Skeletal muscle tissue (tissue), 4 donors: ENCODE data around the gene ASCL5. TPM values are rescaled to one million over a fixed set of nuclear protein-coding genes. Genes with fewer than 3 reads are reported as not detected.
A peak's percentile ranks its signal among the peaks of the same experiment; 100 is the strongest.

Experiments used
- H3K27ac ChIP-seq: one replicate; pipeline ENCODE4 v1.7.0; 2013; ENCODE audit warnings: mild to moderate bottlenecking, low read depth, low read length, inconsistent platforms
- H3K27me3 ChIP-seq, 3 donors: one replicate each; pipeline ENCODE4 v1.7.0; 2013; ENCODE audit warnings: low read length in 3 of 3; ENCODE audit not compliant: control insufficient read depth in 3 of 3, insufficient read depth in 3 of 3
- H3K36me3 ChIP-seq, 3 donors: one replicate each; pipeline ENCODE4 v1.7.0; 2013; ENCODE audit warnings: low read length in 3 of 3; ENCODE audit not compliant: control insufficient read depth in 3 of 3, insufficient read depth in 3 of 3
- H3K4me1 ChIP-seq, 3 donors: one replicate each; pipeline ENCODE4 v1.7.0; 2013; ENCODE audit warnings: low read length in 3 of 3, mild to moderate bottlenecking in 3 of 3; ENCODE audit not compliant: control insufficient read depth in 3 of 3, insufficient read depth in 3 of 3
- H3K4me3 ChIP-seq, 3 donors: one replicate each; pipeline ENCODE4 v1.7.0; 2013; ENCODE audit warnings: low read length in 3 of 3
- H3K9ac ChIP-seq, 3 donors: one replicate each; pipeline ENCODE4 v1.7.0; 2013; ENCODE audit warnings: low read length in 3 of 3, mild to moderate bottlenecking in 3 of 3, moderate library complexity in 2 of 3, low read depth in 1 of 3
- H3K9me3 ChIP-seq, 3 donors: one replicate each; pipeline ENCODE4 v1.7.0; 2013; ENCODE audit warnings: low read length in 3 of 3; ENCODE audit not compliant: control insufficient read depth in 3 of 3
- total RNA-seq: library from RNA; depleted of rRNA; stranded (reverse); fragments of >200 nt; gene quantifications from one replicate; pipeline ENCODE4 v1.2.3, GENCODE V29; 2014
- donor health status: Osteomylitis.

Gene ASCL5
- total RNA-seq, result not detected

- no peaks in the 10 kb centered on the region for H3K9me3 ChIP-seq
- peaks cover 0 to 6% (median 0%) of the 10 kb centered on the region in 3 donors for H3K27me3 ChIP-seq
- H3K9ac ChIP-seq, result peak within 1 kb of the TSS in 2 of 3 donors; percentile 64
- H3K4me3 ChIP-seq, result no peak within 1 kb of the TSS
- H3K36me3 ChIP-seq, result no peaks in the 10 kb centered on the region
- peaks cover 12 to 37% (median 31%) of the 10 kb centered on the region in 3 donors for H3K4me1 ChIP-seq
- no peak within 1 kb of the TSS for H3K27ac ChIP-seq
These were observed at the start of gene ASCL5 for GRCh38 chr1:201126832-201127754. Gene ASCL5 (minus strand): TSS chr1:201127184. CDS start chr1:201115372, 11,812 bp downstream.

GRCh38 chr1:201175820-201176500 is 49.0 kb upstream of the ASCL5 start:
- Histone ChIP-seq H3K36me3 (no peaks in the 10 kb centered on the region), H3K9ac (no peak overlapping the region), H3K27me3 (no peaks in the 10 kb centered on the region), H3K4me3 (no peak overlapping the region), H3K4me1 (peaks cover 43 to 47% (median 46%) of the 10 kb centered on the region in 3 donors), H3K9me3 (no peaks in the 10 kb centered on the region), H3K27ac (no peak overlapping the region)

GRCh38 chr1:201173736-201174135 is 46.8 kb upstream of the ASCL5 start:
- Histone ChIP-seq H3K36me3 (no peaks in the 10 kb centered on the region), H3K4me1 (peaks cover 53 to 57% (median 56%) of the 10 kb centered on the region in 3 donors), H3K9ac (no peak overlapping the region), H3K27ac (no peak overlapping the region), H3K27me3 (no peaks in the 10 kb centered on the region), H3K9me3 (no peaks in the 10 kb centered on the region), H3K4me3 (no peak overlapping the region)

GRCh38 chr1:201172999-201173610 is 46.1 kb upstream of the ASCL5 start:
- Histone ChIP-seq H3K4me1 (peaks cover 53 to 57% (median 56%) of the 10 kb centered on the region in 3 donors), H3K27me3 (no peaks in the 10 kb centered on the region), H3K9me3 (no peaks in the 10 kb centered on the region), H3K27ac (peak overlapping the region; percentile 98), H3K4me3 (no peak overlapping the region), H3K9ac (peak overlapping the region in 2 of 3 donors; percentile 54 to 88), H3K36me3 (no peaks in the 10 kb centered on the region)

- no peaks in the 10 kb centered on the region for H3K9me3 ChIP-seq
- no peaks in the 10 kb centered on the region for H3K36me3 ChIP-seq
- peak overlapping the region in 1 of 3 donors; percentile 18 for H3K4me3 ChIP-seq
- H3K9ac ChIP-seq, result peak overlapping the region; percentile 34 to 88 (median 85)
- peaks cover 47 to 51% (median 51%) of the 10 kb centered on the region in 3 donors for H3K4me1 ChIP-seq
- H3K27ac ChIP-seq, result peak overlapping the region; percentile 98
- H3K27me3 ChIP-seq, result no peaks in the 10 kb centered on the region
These were observed 45.3 kb upstream of the ASCL5 start for GRCh38 chr1:201172326-201172725.

GRCh38 chr1:201171063-201172036 is 44.4 kb upstream of the ASCL5 start:
- H3K36me3 ChIP-seq, result no peaks in the 10 kb centered on the region
- no peaks in the 10 kb centered on the region for H3K27me3 ChIP-seq

GRCh38 chr1:201170533-201171062 is 43.6 kb upstream of the ASCL5 start:
- no peaks in the 10 kb centered on the region for H3K27me3 ChIP-seq
- H3K36me3 ChIP-seq, result no peaks in the 10 kb centered on the region
- H3K4me1 ChIP-seq, result peaks cover 32 to 38% (median 34%) of the 10 kb centered on the region in 3 donors
- H3K27ac ChIP-seq, result peak overlapping the region; percentile 98
- no peaks in the 10 kb centered on the region for H3K9me3 ChIP-seq
- peak overlapping the region; percentile 85 to 89 (median 88) for H3K9ac ChIP-seq
- peak overlapping the region; percentile 71 to 74 (median 74) for H3K4me3 ChIP-seq

More at GRCh38 chr1:201171063-201172036, 44.4 kb upstream of the ASCL5 start:
- H3K9ac ChIP-seq, result peak overlapping the region; percentile 85 to 89 (median 88)
- H3K4me3 ChIP-seq, result peak overlapping the region; percentile 71 to 74 (median 74)
- H3K4me1 ChIP-seq, result peaks cover 37 to 41% (median 41%) of the 10 kb centered on the region in 3 donors
- H3K9me3 ChIP-seq, result no peaks in the 10 kb centered on the region
- peak overlapping the region; percentile 98 for H3K27ac ChIP-seq

GRCh38 chr1:201169971-201170532 is 43.1 kb upstream of the ASCL5 start:
- Histone ChIP-seq H3K4me3 (peak overlapping the region in 2 of 3 donors; percentile 20 to 22), H3K36me3 (no peaks in the 10 kb centered on the region), H3K4me1 (peaks cover 32 to 38% (median 33%) of the 10 kb centered on the region in 3 donors), H3K9ac (peak overlapping the region; percentile 27 to 66 (median 42)), H3K9me3 (no peaks in the 10 kb centered on the region), H3K27ac (peak overlapping the region; percentile 98), H3K27me3 (no peaks in the 10 kb centered on the region)
